Natural killer cell (primary cell): ENCODE data around the gene TMEM30A. TPM values are rescaled to one million over a fixed set of nuclear protein-coding genes. Genes with fewer than 3 reads are reported as not detected.

ENCODE experiments used
- ATAC-seq, 3 donors: fragments of 150-1000 bp in 2 of 3; fragments of 200-7000 bp in 1 of 3; cut with Tn5 transposase; 1 replicate in 1 of 3; 2 replicates in 2 of 3; pipeline ENCODE4 v1.10.0; 2021; ENCODE audit warnings: mild to moderate bottlenecking in 2 of 3, moderate library complexity in 2 of 3
- DNase-seq, 2 donors: peaks; one replicate each; pipeline versions ENCODE4 v3.0.0 to v3.0.0-alpha.2; 2013 to 2021; ENCODE audit warnings: mixed read lengths in 1 of 2
- H3K27ac ChIP-seq: one replicate; pipeline ENCODE4 v1.5.1; 2013; ENCODE audit warnings: mild to moderate bottlenecking, low read length
- H3K27me3 ChIP-seq: one replicate; pipeline ENCODE4 v1.6.1; 2013; ENCODE audit warnings: low read length; ENCODE audit not compliant: control insufficient read depth, insufficient read depth
- H3K36me3 ChIP-seq: one replicate; pipeline ENCODE4 v1.6.1; 2013; ENCODE audit warnings: low read length; ENCODE audit not compliant: control insufficient read depth, insufficient read depth
- H3K4me1 ChIP-seq: one replicate; pipeline ENCODE4 v1.6.1; 2013; ENCODE audit warnings: low read length; ENCODE audit not compliant: control insufficient read depth, insufficient read depth
- H3K4me3 ChIP-seq: one replicate; pipeline ENCODE4 v1.5.1; 2013; ENCODE audit warnings: low read length
- H3K9me3 ChIP-seq: one replicate; pipeline ENCODE4 v1.6.1; 2013; ENCODE audit warnings: low read length; ENCODE audit not compliant: control insufficient read depth, insufficient read depth
- H3K27ac Mint-ChIP-seq, 2 donors: one replicate each; pipeline ENCODE4 v1.8.0; 2022; ENCODE audit warnings: mild to moderate bottlenecking in 2 of 2, mixed read lengths in 2 of 2, moderate library complexity in 1 of 2
- H3K27me3 Mint-ChIP-seq, 2 donors: one replicate each; pipeline ENCODE4 v1.8.0; 2022; ENCODE audit warnings: low read depth in 2 of 2, mixed read lengths in 2 of 2
- H3K36me3 Mint-ChIP-seq: one replicate; pipeline ENCODE4 v1.8.0; 2022; ENCODE audit warnings: mixed read lengths
- H3K4me1 Mint-ChIP-seq, 2 donors: one replicate each; pipeline ENCODE4 v1.8.0; 2022; ENCODE audit warnings: mixed read lengths in 2 of 2
- H3K4me3 Mint-ChIP-seq: one replicate; pipeline ENCODE4 v1.8.0; 2022; ENCODE audit warnings: mild to moderate bottlenecking, moderate library complexity, mixed read lengths
- H3K9me3 Mint-ChIP-seq, 2 donors: one replicate each; pipeline ENCODE4 v1.8.0; 2022; ENCODE audit warnings: mixed read lengths in 2 of 2
- WGBS: methylation state at CpG from one replicate; pipeline ENCODE4 v1.1.7; 2013; ENCODE audit warnings: missing lambda C conversion rate; ENCODE audit not compliant: insufficient coverage; 5-methylcytosine and 5-hydroxymethylcytosine counted together
- intact Hi-C: fragments of 100-400 bp; cut with micrococcal nuclease; formaldehyde crosslinking; loops from one replicate; pipeline ENCODE4 v1.14.2; 2022
- total RNA-seq, 4 donors: library from RNA; stranded (reverse); fragments of 120-200 nt in 1 of 4; gene quantifications; one replicate each; pipeline versions ENCODE4 v1.2.3 to v1.2.4, GENCODE V29; 2013 to 2022
- TF ChIP-seq, protein P1 (sequence below): fragments of 200-600 bp; IDR thresholded peaks from one replicate; pipeline ENCODE4 v1.8.0; 2022; ENCODE audit warnings: antibody characterized with exemption

Gene TMEM30A
- total RNA-seq, 3 donors from 2014 or later (not counting 1 experiment from before 2014, with no cell fraction given) = 43.8 to 72.0 (median 60.7) TPM

DNA sequence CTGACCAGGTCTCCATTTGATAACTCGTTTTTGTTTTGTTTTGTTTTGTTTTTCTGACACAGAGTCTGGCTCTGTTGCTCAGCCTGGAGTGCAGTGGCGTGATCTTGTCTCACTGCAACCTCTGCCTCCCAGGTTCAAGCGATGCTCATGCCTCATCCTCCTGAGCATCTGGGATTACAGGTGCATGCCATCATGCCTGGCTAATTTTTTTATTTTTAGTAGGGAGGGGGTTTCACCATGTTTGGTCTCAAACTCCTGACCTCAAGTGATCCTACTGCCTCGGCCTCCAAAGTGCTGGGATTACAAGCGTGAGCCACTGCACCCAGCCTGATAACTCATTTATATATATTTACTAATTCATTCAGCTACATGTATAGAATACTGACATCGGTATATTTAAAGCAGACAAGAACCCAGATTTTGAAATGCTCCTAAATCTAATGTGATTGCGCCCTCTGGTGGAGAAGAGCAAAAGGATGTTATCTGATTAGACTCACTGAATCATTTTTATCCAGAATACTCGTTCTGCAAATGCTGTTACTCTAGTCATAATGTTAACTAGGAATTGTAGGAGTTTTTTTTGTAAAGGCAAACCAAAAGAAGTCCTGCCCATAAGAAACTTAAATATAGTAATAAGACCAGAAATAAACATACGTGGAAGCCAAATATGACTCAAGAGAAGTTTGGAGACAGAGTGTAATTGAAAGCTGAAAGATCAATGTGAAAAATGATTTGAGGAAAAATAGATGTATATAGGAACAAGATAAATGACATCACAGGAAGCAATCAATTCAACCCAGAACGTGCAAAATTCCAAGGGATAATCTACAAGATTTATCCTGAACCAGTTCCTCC, 73.5 kb downstream of the TMEM30A start:
- WGBS = 50% methylated on average over 5 of the region's 10 CpGs
- H3K9me3 Mint-ChIP-seq = no peaks in the 10 kb centered on the region
- no peak overlapping the region for H3K4me3 ChIP-seq
- no peaks in the 10 kb centered on the region for H3K36me3 ChIP-seq
- intact Hi-C loops = loop anchor here (1.0 kb wide), 1 partner anchor 1472 kb away; no protein-coding TSS in a partner anchor
- H3K9me3 ChIP-seq = no peaks in the 10 kb centered on the region
- peaks cover 29% of the 10 kb centered on the region for H3K4me1 ChIP-seq
- peak in 1 of 2 donors; percentile 83 for DNase-seq
- no peak overlapping the region for H3K27ac Mint-ChIP-seq
- peak in 1 of 3 donors; percentile 32 for ATAC-seq
- no peak overlapping the region for H3K4me3 Mint-ChIP-seq
- H3K4me1 Mint-ChIP-seq = peaks cover 30% of the 10 kb centered on the region in 2 donors
- no peaks in the 10 kb centered on the region for H3K36me3 Mint-ChIP-seq
- H3K27ac ChIP-seq = no peak overlapping the region
- H3K27me3 ChIP-seq = peaks cover 27% of the 10 kb centered on the region
- TF ChIP-seq, protein P1, sequence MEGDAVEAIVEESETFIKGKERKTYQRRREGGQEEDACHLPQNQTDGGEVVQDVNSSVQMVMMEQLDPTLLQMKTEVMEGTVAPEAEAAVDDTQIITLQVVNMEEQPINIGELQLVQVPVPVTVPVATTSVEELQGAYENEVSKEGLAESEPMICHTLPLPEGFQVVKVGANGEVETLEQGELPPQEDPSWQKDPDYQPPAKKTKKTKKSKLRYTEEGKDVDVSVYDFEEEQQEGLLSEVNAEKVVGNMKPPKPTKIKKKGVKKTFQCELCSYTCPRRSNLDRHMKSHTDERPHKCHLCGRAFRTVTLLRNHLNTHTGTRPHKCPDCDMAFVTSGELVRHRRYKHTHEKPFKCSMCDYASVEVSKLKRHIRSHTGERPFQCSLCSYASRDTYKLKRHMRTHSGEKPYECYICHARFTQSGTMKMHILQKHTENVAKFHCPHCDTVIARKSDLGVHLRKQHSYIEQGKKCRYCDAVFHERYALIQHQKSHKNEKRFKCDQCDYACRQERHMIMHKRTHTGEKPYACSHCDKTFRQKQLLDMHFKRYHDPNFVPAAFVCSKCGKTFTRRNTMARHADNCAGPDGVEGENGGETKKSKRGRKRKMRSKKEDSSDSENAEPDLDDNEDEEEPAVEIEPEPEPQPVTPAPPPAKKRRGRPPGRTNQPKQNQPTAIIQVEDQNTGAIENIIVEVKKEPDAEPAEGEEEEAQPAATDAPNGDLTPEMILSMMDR = peak; percentile 90
- peaks cover 48 to 65% of the 10 kb centered on the region in 2 donors for H3K27me3 Mint-ChIP-seq

DNA sequence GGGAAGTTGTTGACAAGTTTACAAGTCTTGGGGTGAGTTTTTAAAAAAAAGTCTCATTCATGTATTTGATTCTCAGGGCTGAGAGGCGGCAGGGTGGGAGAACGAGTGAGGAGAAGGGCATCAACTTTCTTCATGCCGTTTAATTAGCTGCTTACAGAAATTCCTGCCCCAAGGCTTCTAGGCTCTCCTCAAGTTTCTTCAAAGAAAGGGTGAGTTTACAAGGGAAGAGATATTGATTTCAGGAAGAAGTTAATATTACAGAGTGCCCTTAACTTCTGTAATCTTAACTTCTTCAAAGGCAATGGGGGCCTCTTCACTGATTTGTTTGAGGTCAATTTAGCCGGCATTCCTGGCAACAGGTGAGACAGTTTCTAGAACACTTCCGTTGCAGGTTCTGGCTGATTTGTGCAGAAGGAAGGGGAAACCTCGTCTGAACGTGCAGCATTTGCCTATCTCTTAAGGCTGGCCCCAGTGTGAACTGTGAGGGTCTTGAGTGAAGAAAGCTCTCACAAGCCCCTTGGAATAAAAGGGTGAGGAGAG, 75.3 kb downstream of the TMEM30A start:
- WGBS = 35% methylated on average over 7 of the region's 7 CpGs
- intact Hi-C loops = loop anchor here (1.0 to 2.0 kb wide), 2 partner anchors 1354 to 1534 kb away; no protein-coding TSS in a partner anchor
- H3K4me1 Mint-ChIP-seq = peaks cover 37 to 47% of the 10 kb centered on the region in 2 donors
- ATAC-seq (no peak), DNase-seq (peak in 1 of 2 donors; percentile 5)
- Histone ChIP-seq H3K27me3 (peaks cover 44% of the 10 kb centered on the region), H3K4me1 (peaks cover 47% of the 10 kb centered on the region), H3K36me3 (no peaks in the 10 kb centered on the region), H3K4me3 (no peak overlapping the region), H3K27ac (no peak overlapping the region), H3K9me3 (no peaks in the 10 kb centered on the region)
- no peaks in the 10 kb centered on the region for H3K36me3 Mint-ChIP-seq
- peak overlapping the region; percentile 84 for H3K4me3 Mint-ChIP-seq
- no peaks in the 10 kb centered on the region for H3K9me3 Mint-ChIP-seq
- TF ChIP-seq, protein P1 = no peak
- H3K27ac Mint-ChIP-seq = peak overlapping the region; percentile 39 to 56
- H3K27me3 Mint-ChIP-seq = peaks cover 62 to 80% of the 10 kb centered on the region in 2 donors

DNA sequence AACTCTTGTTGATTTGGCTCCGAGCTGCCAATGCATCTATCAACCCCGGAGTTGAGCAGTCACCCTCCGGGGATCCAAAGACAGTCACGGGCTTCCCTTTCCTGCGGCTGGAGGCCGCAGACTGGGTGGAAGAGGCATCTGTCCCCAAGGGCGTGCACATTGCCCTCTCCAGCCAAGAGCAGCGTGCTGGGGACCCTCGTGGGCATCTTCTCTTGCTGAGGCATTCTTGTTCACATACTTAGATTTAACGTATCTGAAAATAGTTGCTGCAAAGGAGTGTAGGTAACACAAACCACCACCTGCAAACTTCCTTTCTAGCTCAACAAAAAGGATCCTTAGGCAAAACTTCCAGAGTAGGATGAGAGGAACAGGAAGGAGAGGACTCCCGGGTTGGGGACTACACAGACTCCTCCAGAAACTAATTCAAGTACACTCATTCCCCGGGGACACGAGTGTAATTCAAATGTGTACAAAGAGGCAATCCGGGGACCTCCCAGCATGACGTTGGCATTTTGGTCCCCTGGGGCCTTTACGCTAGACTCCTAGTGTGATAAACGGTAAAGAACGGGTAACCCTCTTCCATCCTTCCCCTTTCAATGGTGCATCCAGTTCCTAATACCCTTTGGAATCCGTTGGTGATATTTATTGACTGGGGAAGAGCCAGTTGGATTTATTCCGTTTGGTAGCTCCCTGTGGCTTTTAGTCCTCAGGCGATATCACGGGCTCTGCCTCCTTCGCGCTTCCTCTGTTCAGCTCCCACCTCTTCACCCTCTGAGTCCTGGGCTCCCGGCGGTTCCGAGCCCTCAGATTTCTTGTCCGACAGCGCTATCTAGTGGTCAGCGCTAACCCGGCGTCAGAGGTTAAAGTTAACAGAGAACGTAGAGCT, 76.1 kb downstream of the TMEM30A start:
- peak overlapping the region; percentile 84 for H3K4me3 Mint-ChIP-seq
- Histone ChIP-seq H3K27ac (no peak overlapping the region), H3K36me3 (no peaks in the 10 kb centered on the region), H3K27me3 (peaks cover 45% of the 10 kb centered on the region), H3K4me1 (peaks cover 50% of the 10 kb centered on the region), H3K4me3 (no peak overlapping the region), H3K9me3 (no peaks in the 10 kb centered on the region)
- intact Hi-C loops = loop anchor here (1.0 to 2.0 kb wide), 2 partner anchors 1354 to 1533 kb away; no protein-coding TSS in a partner anchor
- H3K27ac Mint-ChIP-seq = peak overlapping the region; percentile 39 to 56
- H3K4me1 Mint-ChIP-seq = peaks cover 37 to 48% of the 10 kb centered on the region in 2 donors
- TF ChIP-seq, protein P1 = peak; percentile 70
- H3K36me3 Mint-ChIP-seq = no peaks in the 10 kb centered on the region
- DNase-seq (peak; percentile 66 to 89), ATAC-seq (peak; percentile 88 to 92 (median 90))
- WGBS = 3% methylated on average over 31 of the region's 33 CpGs
- peaks cover 67 to 85% of the 10 kb centered on the region in 2 donors for H3K27me3 Mint-ChIP-seq
- H3K9me3 Mint-ChIP-seq = no peaks in the 10 kb centered on the region
